ENCODE results near the gene CD209.

GRCh38 chr19:7694499-7694898, 52.8 kb downstream of the CD209 start:
- TF ChIP-seq HIC1 (tag by site-specific recombination; IDR thresholded peaks at IDR 0.05): no peak
- TF ChIP-seq FEZF1 (tag by site-specific recombination; IDR thresholded peaks at IDR 0.05): no peak
- no peak for TF ChIP-seq ZNF362 (tag by site-specific recombination; IDR thresholded peaks at IDR 0.05)
- TF ChIP-seq CTCF (tag by site-specific recombination; IDR thresholded peaks at IDR 0.05): no peak
- no peak for TF ChIP-seq PRDM1 (tag by site-specific recombination; IDR thresholded peaks at IDR 0.05)
- TF ChIP-seq ZNF776 (tag by site-specific recombination; IDR thresholded peaks at IDR 0.05; ENCODE audit: borderline replicate concordance): no peak
- no peak for TF ChIP-seq ZFHX2 (tag by site-specific recombination; conservative IDR thresholded peaks at IDR 0.05)
- TF ChIP-seq ZNF416 (tag by site-specific recombination; IDR thresholded peaks at IDR 0.05): no peak
- no peak for TF ChIP-seq ZNF707 (tag by site-specific recombination; IDR thresholded peaks at IDR 0.05)
- no peak for TF ChIP-seq ZNF639 (tag by site-specific recombination; IDR thresholded peaks at IDR 0.05)

All from HEK293 (cell line).